ENCODE measurements around the gene LDHB.

GRCh38 chr12:21675641-21676040 is 18.0 kb upstream of the LDHB start:
- TF ChIP-seq, protein P1, sequence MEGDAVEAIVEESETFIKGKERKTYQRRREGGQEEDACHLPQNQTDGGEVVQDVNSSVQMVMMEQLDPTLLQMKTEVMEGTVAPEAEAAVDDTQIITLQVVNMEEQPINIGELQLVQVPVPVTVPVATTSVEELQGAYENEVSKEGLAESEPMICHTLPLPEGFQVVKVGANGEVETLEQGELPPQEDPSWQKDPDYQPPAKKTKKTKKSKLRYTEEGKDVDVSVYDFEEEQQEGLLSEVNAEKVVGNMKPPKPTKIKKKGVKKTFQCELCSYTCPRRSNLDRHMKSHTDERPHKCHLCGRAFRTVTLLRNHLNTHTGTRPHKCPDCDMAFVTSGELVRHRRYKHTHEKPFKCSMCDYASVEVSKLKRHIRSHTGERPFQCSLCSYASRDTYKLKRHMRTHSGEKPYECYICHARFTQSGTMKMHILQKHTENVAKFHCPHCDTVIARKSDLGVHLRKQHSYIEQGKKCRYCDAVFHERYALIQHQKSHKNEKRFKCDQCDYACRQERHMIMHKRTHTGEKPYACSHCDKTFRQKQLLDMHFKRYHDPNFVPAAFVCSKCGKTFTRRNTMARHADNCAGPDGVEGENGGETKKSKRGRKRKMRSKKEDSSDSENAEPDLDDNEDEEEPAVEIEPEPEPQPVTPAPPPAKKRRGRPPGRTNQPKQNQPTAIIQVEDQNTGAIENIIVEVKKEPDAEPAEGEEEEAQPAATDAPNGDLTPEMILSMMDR (IDR thresholded peaks at IDR 0.05), result no peak
- no peak for TF ChIP-seq POLR2A (IDR thresholded peaks at IDR 0.05)
- TF ChIP-seq POLR2AphosphoS5 (IDR thresholded peaks at IDR 0.05), result no peak

Data from sigmoid colon (tissue), 4 donors.